ENCODE measurements around the gene BLOC1S6.
A peak's percentile ranks its signal among the peaks of the same experiment; 100 is the strongest.

Gene BLOC1S6

GRCh38 chr15:45588219-45588875 is 1.2 kb downstream of the BLOC1S6 start:
- no peak for DNase-seq (ENCODE audit: low read depth)

GRCh38 chr15:45589256-45589655 is 2.1 kb downstream of the BLOC1S6 start:
- no peak for DNase-seq (ENCODE audit: low read depth)

- DNase-seq (ENCODE audit: low read depth): no peak
These were observed 7.1 kb downstream of the BLOC1S6 start for GRCh38 chr15:45594319-45594718.

DNA sequence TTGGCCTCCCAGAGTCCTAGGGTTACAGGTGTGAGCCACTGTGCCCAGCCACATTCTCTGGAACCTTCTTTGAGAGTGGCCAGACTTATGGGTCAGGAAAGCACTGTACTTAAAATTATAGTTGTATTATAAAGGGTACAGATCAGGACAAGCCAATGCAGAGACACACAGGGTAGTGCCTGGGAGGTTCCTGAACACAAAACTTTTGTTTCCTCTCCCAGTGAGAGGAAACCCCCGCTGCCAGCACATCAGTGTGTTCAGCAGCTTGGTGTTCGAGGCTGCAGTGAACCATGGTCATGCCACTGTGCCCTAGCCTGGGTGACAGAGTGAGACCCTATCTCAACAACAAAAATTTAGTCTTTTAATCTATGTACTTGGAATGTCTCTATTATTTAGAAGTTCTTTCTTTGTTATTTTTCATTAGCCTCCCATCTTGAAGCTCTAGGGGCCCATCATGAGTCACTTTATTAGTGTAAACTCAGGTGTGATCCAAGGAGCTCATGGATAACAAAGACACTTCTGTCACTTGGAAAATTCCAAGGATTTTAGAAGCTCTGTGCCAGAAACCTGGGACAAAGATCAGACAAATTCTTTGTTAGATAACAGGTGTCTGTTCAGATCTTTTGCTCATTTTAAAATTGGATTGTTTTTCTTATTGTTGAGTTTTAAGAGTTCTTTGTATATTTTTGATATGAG is 7.8 kb downstream of the BLOC1S6 start:
- DNase-seq (ENCODE audit: low read depth): no peak

GRCh38 chr15:45603881-45604280 is 16.7 kb downstream of the BLOC1S6 start:
- DNase-seq (ENCODE audit: low read depth): no peak

DNA sequence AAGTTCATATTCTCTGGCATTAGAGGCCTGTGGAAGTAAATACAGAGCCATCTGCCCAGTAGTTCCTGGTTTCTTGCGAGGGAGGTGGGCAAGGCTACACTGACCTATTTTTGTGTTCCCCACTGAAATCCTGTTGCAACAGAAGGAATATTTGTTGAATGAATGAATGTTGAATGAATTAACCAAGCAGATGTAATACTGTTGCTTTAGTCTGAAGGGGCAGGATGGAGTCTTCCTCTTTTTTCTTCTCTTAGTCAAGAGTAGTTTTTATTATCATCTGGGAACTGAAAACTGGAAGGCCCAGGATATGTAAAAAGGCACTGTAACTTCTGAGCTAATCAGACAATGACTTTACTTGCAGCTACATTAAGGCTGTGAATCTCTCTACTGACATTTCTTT is 17.1 kb downstream of the BLOC1S6 start:
- DNase-seq (ENCODE audit: low read depth): no peak

- DNase-seq (ENCODE audit: low read depth): no peak
These were observed 19.2 kb downstream of the BLOC1S6 start for GRCh38 chr15:45606413-45606812.

DNA sequence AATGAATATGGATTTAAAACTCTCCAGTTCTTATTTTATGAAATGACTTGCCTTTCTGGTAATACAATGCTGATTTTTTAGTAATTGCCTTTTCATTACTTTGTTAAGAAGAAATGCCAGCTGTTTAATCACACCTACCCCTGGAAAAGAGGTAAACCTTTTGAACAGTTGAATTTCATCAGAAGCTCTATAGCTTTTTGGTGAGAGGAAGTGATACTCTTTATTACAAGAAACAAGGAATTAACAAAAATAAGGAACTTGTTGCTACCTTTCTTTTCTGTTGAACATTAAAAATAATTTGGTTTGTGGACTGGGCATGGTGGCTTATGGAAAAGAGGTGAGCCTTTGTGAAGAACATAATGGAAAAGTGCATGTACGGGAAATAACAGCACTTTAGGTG is 19.7 kb downstream of the BLOC1S6 start:
- DNase-seq (ENCODE audit: low read depth): no peak

- DNase-seq (ENCODE audit: low read depth): no peak
These were observed 24.1 kb downstream of the BLOC1S6 start for GRCh38 chr15:45611305-45611704.

- DNase-seq (ENCODE audit: low read depth): no peak
These were observed 25.7 kb downstream of the BLOC1S6 start for GRCh38 chr15:45612790-45613415.

- no peak for DNase-seq (ENCODE audit: low read depth)
These were observed 29.7 kb downstream of the BLOC1S6 start for GRCh38 chr15:45616901-45617323.

DNA sequence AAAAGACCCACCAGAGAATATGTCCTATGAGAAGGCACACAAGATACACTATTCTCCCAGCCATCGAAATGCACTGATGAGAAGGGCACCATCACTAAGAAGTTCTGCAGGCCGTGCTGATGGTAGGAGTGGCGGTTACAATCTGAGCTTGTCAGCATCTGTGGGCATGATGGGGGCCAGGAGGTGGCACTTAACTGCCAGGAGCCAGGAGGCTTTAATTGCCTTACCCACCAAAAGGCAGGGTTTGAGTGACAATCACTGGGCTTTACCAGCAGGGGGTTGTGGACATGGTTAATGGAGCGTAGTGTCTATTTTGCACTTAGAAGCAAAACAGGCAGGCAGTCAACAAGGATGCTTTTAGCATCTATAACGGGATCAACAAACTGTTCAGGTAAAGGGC is 31.6 kb downstream of the BLOC1S6 start:
- DNase-seq (ENCODE audit: low read depth): no peak

DNA sequence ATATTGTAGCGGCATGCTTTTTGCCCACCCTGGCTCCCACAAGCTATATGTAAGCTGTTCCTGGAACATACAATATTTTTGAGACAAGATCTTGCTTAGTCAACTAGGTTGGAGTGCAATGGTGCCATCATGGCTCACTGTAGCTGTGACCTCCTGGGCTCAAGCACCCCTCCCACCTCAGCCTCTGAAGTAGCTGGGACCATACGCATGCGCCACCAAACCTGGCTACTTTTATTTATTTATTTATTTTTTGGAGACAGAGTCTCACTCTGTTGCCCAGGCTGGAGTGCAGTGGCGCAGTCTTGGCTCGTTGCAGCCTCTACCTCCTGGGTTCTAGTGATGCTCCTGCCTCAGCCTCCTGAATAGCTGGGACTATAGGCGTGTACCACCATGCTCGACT is 41.0 kb downstream of the BLOC1S6 start:
- DNase-seq (ENCODE audit: low read depth): no peak

GRCh38 chr15:45630917-45631691 is 43.9 kb downstream of the BLOC1S6 start:
- no peak for DNase-seq (ENCODE audit: low read depth)

- no peak for DNase-seq (ENCODE audit: low read depth)
These were observed 44.6 kb downstream of the BLOC1S6 start for GRCh38 chr15:45631776-45632175.

GRCh38 chr15:45634432-45635190 is 47.4 kb downstream of the BLOC1S6 start, which contains the start of gene SQOR:
TSS of gene SQOR (plus strand) at chr15:45635029. CDS start at chr15:45658924, 23,895 bp downstream.
- peak; percentile 36 for DNase-seq (ENCODE audit: low read depth)

DNA sequence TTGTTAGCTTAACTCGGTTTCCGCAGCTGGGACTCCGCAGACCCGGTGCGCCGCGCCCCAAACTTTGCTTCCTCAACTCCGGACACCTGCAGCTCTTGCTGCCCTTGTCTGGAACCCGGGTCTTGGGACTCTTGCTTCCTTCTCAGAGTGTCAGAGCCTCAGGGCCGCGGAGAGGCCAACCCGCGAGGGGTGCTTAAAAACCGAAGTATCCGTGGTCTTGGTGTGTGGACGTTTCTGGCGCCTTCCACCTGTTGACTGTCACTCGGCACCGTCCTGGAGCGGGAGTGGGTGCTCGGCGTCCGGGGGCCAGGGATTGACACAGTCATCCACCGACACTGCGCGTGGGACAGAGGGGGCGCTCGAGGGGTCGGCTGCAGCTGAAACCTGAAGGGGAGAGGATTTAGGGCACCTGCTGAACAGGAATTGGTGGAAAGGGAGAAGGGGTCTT is 48.0 kb downstream of the BLOC1S6 start:
- DNase-seq (ENCODE audit: low read depth): peak; percentile 51

DNA sequence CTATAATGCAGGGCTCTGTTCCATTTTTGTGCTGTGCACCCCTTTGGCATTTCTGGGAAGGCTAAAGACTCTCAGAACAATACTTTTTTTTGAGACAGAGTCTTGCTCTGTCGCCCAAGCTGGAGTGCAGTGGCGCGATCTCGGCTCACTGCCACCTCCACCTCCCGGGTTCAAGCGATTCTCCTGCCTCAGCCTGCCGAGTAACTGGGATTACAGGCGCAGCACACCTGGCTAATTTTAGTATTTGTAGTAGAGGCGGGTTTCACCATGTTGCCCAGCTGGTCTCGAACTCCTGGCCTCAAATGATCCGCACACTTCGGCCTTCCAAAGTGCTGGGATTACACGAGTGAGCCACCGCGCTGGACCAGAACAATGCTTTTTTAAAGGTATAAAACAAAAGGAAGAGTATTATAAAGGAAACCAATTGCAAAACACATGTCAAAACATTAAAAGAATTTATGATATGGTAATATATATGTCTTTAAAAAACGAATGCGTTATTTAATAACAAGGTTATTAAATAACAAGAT is 48.6 kb downstream of the BLOC1S6 start:
- no peak for DNase-seq (ENCODE audit: low read depth)

DNA sequence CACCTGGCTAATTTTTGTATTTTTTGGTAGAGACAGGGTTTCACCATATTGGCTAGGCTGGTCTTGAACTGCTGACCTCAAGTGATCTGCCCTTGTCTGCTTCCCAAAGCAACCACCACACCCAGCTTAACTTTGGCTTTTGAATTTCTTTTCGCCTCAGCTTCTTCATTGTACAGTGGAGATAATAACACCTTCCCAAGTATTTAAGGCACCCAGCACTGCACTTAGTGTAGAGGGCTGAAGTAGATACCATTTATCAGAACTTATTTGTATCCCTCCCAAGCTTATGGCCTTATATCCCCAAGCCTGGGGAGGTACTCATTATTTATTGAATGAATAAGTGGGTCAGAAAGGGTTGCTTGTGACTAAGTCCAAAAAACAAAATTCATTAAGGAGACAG is 50.0 kb downstream of the BLOC1S6 start:
- no peak for DNase-seq (ENCODE audit: low read depth)

- DNase-seq (ENCODE audit: low read depth): no peak
These were observed 50.4 kb downstream of the BLOC1S6 start for GRCh38 chr15:45637552-45638033.

GRCh38 chr15:45640616-45641015 is 53.4 kb downstream of the BLOC1S6 start:
- DNase-seq (ENCODE audit: low read depth): no peak
